Mesothelial cell of epicardium (in vitro differentiated cells): ENCODE results near the gene ZNF592. TPM values are rescaled to one million over a fixed set of nuclear protein-coding genes. Genes with fewer than 3 reads are reported as not detected.

Experiments
- DNase-seq, 2 experiments: peaks; one replicate each; pipeline ENCODE4 v3.0.0; 2021; ENCODE audit warnings: low spot score in 2 of 2; ENCODE audit not compliant: unreplicated experiment in 2 of 2
- H3K27ac Mint-ChIP-seq: 2 replicates; pipeline ENCODE4 v1.8.0; 2021; ENCODE audit warnings: mixed read lengths
- H3K27me3 Mint-ChIP-seq: 2 replicates; pipeline ENCODE4 v1.8.0; 2021; ENCODE audit warnings: low read depth, mixed read lengths
- H3K36me3 Mint-ChIP-seq: 2 replicates; pipeline ENCODE4 v1.8.0; 2021; ENCODE audit warnings: mixed read lengths
- H3K4me1 Mint-ChIP-seq: 2 replicates; pipeline ENCODE4 v1.8.0; 2021; ENCODE audit warnings: mixed read lengths
- H3K4me3 Mint-ChIP-seq: 2 replicates; pipeline ENCODE4 v1.8.0; 2021; ENCODE audit warnings: mild to moderate bottlenecking, moderate library complexity, mixed read lengths
- H3K9me3 Mint-ChIP-seq: 2 replicates; pipeline ENCODE4 v1.8.0; 2021; ENCODE audit warnings: mixed read lengths
- CTCF ChIP-seq: fragments of 200-600 bp; sonication (generic); IDR thresholded peaks from one replicate; pipeline ENCODE4 v1.5.0; 2021; ENCODE audit warnings: antibody characterized with exemption; ENCODE audit not compliant: unreplicated experiment
- total RNA-seq: library from RNA; stranded (reverse); gene quantifications from 3 replicates; pipeline ENCODE4 v1.2.1, GENCODE V29; 2021

Gene ZNF592
- total RNA-seq, 1 donor from 2014 or later = 32.8 TPM

GRCh38 chr15:84714372-84714771 is 34.0 kb upstream of the ZNF592 start:
- H3K27ac Mint-ChIP-seq = peak overlapping the region; percentile 61

GRCh38 chr15:84714821-84715220 is 33.6 kb upstream of the ZNF592 start:
- Mint-ChIP-seq H3K4me3 (peak overlapping the region; percentile 85), H3K27ac (peak overlapping the region; percentile 99), H3K4me1 (peaks cover 22% of the 10 kb centered on the region), H3K27me3 (no peaks in the 10 kb centered on the region), H3K9me3 (no peaks in the 10 kb centered on the region), H3K36me3 (peaks cover 2% of the 10 kb centered on the region)
- no peak for TF ChIP-seq CTCF
- no peak for DNase-seq

More at GRCh38 chr15:84714372-84714771, 34.0 kb upstream of the ZNF592 start:
- Mint-ChIP-seq H3K27me3 (no peaks in the 10 kb centered on the region), H3K4me3 (peak overlapping the region; percentile 85), H3K9me3 (no peaks in the 10 kb centered on the region), H3K4me1 (peaks cover 22% of the 10 kb centered on the region), H3K36me3 (peaks cover 2% of the 10 kb centered on the region)
- DNase-seq = no peak
- TF ChIP-seq CTCF = no peak

DNA sequence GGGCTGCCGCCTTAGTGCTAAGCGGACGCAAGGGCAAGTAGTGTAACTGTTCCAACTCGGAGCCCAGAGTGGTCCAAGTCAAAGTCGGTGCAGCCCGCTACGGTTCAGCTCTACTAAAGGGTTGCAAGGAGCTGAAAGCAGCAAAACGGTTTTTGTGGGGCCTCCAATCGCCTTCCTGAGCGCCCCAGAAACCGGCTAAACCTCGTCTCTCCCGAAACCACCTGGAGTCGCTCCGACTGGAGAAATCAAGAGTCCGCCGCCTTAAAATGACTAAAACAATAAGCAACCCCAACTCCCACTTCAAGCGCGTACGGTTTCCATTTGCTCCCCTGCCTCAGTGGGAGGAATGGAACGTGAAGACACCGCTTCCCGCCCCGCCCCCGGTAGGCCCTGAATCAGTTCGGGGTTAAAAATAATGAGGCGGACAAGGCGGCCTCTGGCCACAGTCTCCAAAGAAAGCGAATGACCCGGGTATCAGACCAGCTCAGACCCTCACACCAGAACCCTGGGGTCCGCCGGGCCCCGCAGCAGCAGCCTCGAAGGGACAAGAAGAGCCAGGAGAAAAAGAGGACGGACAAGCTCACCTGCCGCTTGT is 32.9 kb upstream of the ZNF592 start:
- Mint-ChIP-seq H3K27ac (peak overlapping the region; percentile 99), H3K4me1 (peaks cover 22% of the 10 kb centered on the region), H3K36me3 (peaks cover 2% of the 10 kb centered on the region), H3K9me3 (no peaks in the 10 kb centered on the region), H3K27me3 (no peaks in the 10 kb centered on the region), H3K4me3 (peak overlapping the region; percentile 85)
- peak in 1 of 2 experiments; percentile 46 for DNase-seq
- TF ChIP-seq CTCF = no peak

- H3K27ac Mint-ChIP-seq = peak within 1 kb of the TSS; percentile 99
- peaks cover 2% of the 10 kb centered on the region for H3K36me3 Mint-ChIP-seq
- H3K27me3 Mint-ChIP-seq = no peaks in the 10 kb centered on the region
- peaks cover 22% of the 10 kb centered on the region for H3K4me1 Mint-ChIP-seq
- TF ChIP-seq CTCF = no peak
- H3K4me3 Mint-ChIP-seq = peak within 1 kb of the TSS; percentile 85
- peak; percentile 67 to 86 for DNase-seq
- H3K9me3 Mint-ChIP-seq = no peaks in the 10 kb centered on the region
Observed at GRCh38 chr15:84716036-84716732, 32.2 kb upstream of the ZNF592 start, which contains the start of gene SEC11A. Gene SEC11A (minus strand): TSS chr15:84716139. CDS start chr15:84716075, 64 bp downstream.

DNA sequence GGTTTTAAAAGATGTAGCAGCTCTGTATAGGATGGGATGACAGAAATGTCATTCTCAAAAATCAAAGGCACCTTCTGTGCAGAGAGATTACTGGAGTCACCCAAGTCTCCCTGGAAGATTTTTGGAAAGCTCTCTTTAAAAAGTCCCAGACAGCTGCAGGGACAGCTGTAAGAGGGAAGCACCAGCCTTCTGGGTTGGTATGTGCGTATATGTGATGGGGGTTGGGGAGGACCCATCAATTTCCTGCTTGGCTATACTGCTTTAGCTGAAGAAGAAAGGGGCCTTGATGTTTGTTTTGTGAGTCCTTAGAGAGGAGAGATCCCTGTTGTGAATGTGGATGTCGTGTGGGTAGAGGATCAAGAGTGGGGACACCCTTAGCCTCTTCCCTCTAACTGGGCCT is 27.0 kb upstream of the ZNF592 start:
- H3K4me1 Mint-ChIP-seq = peaks cover 11% of the 10 kb centered on the region
- H3K27ac Mint-ChIP-seq = no peak overlapping the region
- H3K36me3 Mint-ChIP-seq = no peaks in the 10 kb centered on the region
- no peak for TF ChIP-seq CTCF
- no peak for DNase-seq
- H3K4me3 Mint-ChIP-seq = no peak overlapping the region
- H3K9me3 Mint-ChIP-seq = no peaks in the 10 kb centered on the region
- H3K27me3 Mint-ChIP-seq = no peaks in the 10 kb centered on the region
